Esophagus (tissue), 2 donors: ENCODE results near the gene IRF3. TPM values are rescaled to one million over a fixed set of nuclear protein-coding genes. Genes with fewer than 3 reads are reported as not detected.

Experiments used
- H3K27ac ChIP-seq, 2 donors: one replicate each; pipeline ENCODE4 v1.5.1; 2013; ENCODE audit warnings: low read depth in 2 of 2, mild to moderate bottlenecking in 2 of 2, inconsistent platforms in 1 of 2, low read length in 1 of 2, moderate library complexity in 1 of 2
- H3K27me3 ChIP-seq, 2 donors: one replicate each; pipeline ENCODE4 v1.6.1; 2013; ENCODE audit warnings: low read length in 2 of 2, control low read depth in 1 of 2, mild to moderate bottlenecking in 1 of 2; ENCODE audit not compliant: insufficient read depth in 2 of 2, control insufficient read depth in 1 of 2
- H3K36me3 ChIP-seq, 2 donors: one replicate each; pipeline ENCODE4 v1.6.1; 2013; ENCODE audit warnings: low read length in 1 of 2; ENCODE audit not compliant: control insufficient read depth in 2 of 2, insufficient read depth in 2 of 2
- H3K4me1 ChIP-seq, 2 donors: one replicate each; pipeline ENCODE4 v1.6.1; 2013; ENCODE audit warnings: low read length in 1 of 2; ENCODE audit not compliant: control insufficient read depth in 2 of 2, insufficient read depth in 2 of 2
- H3K4me3 ChIP-seq, 2 donors: one replicate each; pipeline ENCODE4 v1.5.1; 2013; ENCODE audit warnings: low read length in 2 of 2, mild to moderate bottlenecking in 2 of 2, low read depth in 1 of 2, moderate library complexity in 1 of 2
- H3K9me3 ChIP-seq, 2 donors: one replicate each; pipeline ENCODE4 v1.6.1; 2013; ENCODE audit warnings: mild to moderate bottlenecking in 2 of 2, low read depth in 1 of 2, low read length in 1 of 2, moderate library complexity in 1 of 2; ENCODE audit not compliant: control insufficient read depth in 2 of 2, insufficient read depth in 1 of 2
- WGBS, 2 donors: extraction: QIAGEN DNeasy Blood & Tissue Kit; methylation state at CpG; one replicate each; pipeline ENCODE4 v1.1.7; 2013; 5-methylcytosine and 5-hydroxymethylcytosine counted together
- polyA plus RNA-seq, 2 donors: library from polyadenylated mRNA; stranded (reverse); fragments of 200-250 nt; gene quantifications; one replicate each; pipeline ENCODE4 v1.2.3, GENCODE V29; 2013
- donor health status: healthy with polysubstance abuse.
- donor health status: Bipolar disorder and iron deficiency.

IRF3 gene
- polyA plus RNA-seq, 2 donors: 49.2 to 75.0 TPM

- Histone ChIP-seq H3K27ac (peak overlapping the region in 1 of 2 donors; percentile 34), H3K27me3 (no peaks in the 10 kb centered on the region), H3K36me3 (peaks cover 10 to 39% of the 10 kb centered on the region in 2 donors), H3K9me3 (no peaks in the 10 kb centered on the region), H3K4me3 (no peak overlapping the region), H3K4me1 (peaks cover 0 to 5% of the 10 kb centered on the region in 2 donors)
- 68 to 72% methylated on average over 12 of the region's 12 CpGs for WGBS, 2 donors
Measured at GRCh38 chr19:49688531-49689132, 23.0 kb upstream of the IRF3 start.

- Histone ChIP-seq H3K4me3 (no peak overlapping the region), H3K27me3 (no peaks in the 10 kb centered on the region), H3K4me1 (peaks cover 0 to 5% of the 10 kb centered on the region in 2 donors), H3K36me3 (peaks cover 10 to 39% of the 10 kb centered on the region in 2 donors), H3K9me3 (no peaks in the 10 kb centered on the region), H3K27ac (no peak overlapping the region)
- WGBS, 2 donors: 67 to 68% methylated on average over 23 to 26 of the region's 26 CpGs
Measured at GRCh38 chr19:49687566-49688316, 22.1 kb upstream of the IRF3 start.

- peaks cover 10 to 40% of the 10 kb centered on the region in 2 donors for H3K36me3 ChIP-seq
- no peak overlapping the region for H3K27ac ChIP-seq
- no peaks in the 10 kb centered on the region for H3K9me3 ChIP-seq
- WGBS, 2 donors: 68 to 70% methylated on average over 12 of the region's 12 CpGs
- peaks cover 0 to 5% of the 10 kb centered on the region in 2 donors for H3K4me1 ChIP-seq
- H3K27me3 ChIP-seq: no peaks in the 10 kb centered on the region
- no peak overlapping the region for H3K4me3 ChIP-seq
Measured at GRCh38 chr19:49687150-49687549, 21.5 kb upstream of the IRF3 start.

GRCh38 chr19:49686503-49687088 lies 20.9 kb upstream of the IRF3 start:
- Histone ChIP-seq H3K4me1 (peaks cover 0 to 5% of the 10 kb centered on the region in 2 donors), H3K27me3 (no peaks in the 10 kb centered on the region), H3K27ac (no peak overlapping the region), H3K36me3 (peaks cover 14 to 45% of the 10 kb centered on the region in 2 donors), H3K9me3 (no peaks in the 10 kb centered on the region), H3K4me3 (no peak overlapping the region)
- 75 to 89% methylated on average over 27 of the region's 27 CpGs for WGBS, 2 donors

GRCh38 chr19:49685845-49686332 lies 20.2 kb upstream of the IRF3 start:
- Histone ChIP-seq H3K36me3 (peaks cover 14 to 45% of the 10 kb centered on the region in 2 donors), H3K27ac (no peak overlapping the region)

GRCh38 chr19:49684983-49685553 lies 19.4 kb upstream of the IRF3 start:
- peaks cover 14 to 48% of the 10 kb centered on the region in 2 donors for H3K36me3 ChIP-seq
- no peak overlapping the region for H3K4me3 ChIP-seq
- no peaks in the 10 kb centered on the region for H3K27me3 ChIP-seq
- H3K4me1 ChIP-seq: peaks cover 0 to 8% of the 10 kb centered on the region in 2 donors
- no peak overlapping the region for H3K27ac ChIP-seq
- H3K9me3 ChIP-seq: no peaks in the 10 kb centered on the region
- 81 to 83% methylated on average over 13 of the region's 13 CpGs for WGBS, 2 donors

More at GRCh38 chr19:49685845-49686332, 20.2 kb upstream of the IRF3 start:
- WGBS, 2 donors: 70 to 75% methylated on average over 23 of the region's 23 CpGs
- Histone ChIP-seq H3K27me3 (no peaks in the 10 kb centered on the region), H3K4me1 (peaks cover 0 to 3% of the 10 kb centered on the region in 2 donors), H3K9me3 (no peaks in the 10 kb centered on the region), H3K4me3 (no peak overlapping the region)

GRCh38 chr19:49684251-49684982 lies 18.8 kb upstream of the IRF3 start:
- WGBS, 2 donors: 78 to 83% methylated on average over 35 of the region's 35 CpGs
- H3K4me1 ChIP-seq: peaks cover 1 to 9% of the 10 kb centered on the region in 2 donors
- no peaks in the 10 kb centered on the region for H3K9me3 ChIP-seq
- no peaks in the 10 kb centered on the region for H3K27me3 ChIP-seq
- H3K27ac ChIP-seq: no peak overlapping the region
- peaks cover 14 to 48% of the 10 kb centered on the region in 2 donors for H3K36me3 ChIP-seq
- H3K4me3 ChIP-seq: no peak overlapping the region

GRCh38 chr19:49683814-49684250 lies 18.2 kb upstream of the IRF3 start:
- Histone ChIP-seq H3K4me1 (peaks cover 2 to 13% of the 10 kb centered on the region in 2 donors), H3K36me3 (peaks cover 14 to 48% of the 10 kb centered on the region in 2 donors), H3K9me3 (no peaks in the 10 kb centered on the region), H3K4me3 (no peak overlapping the region), H3K27me3 (no peaks in the 10 kb centered on the region), H3K27ac (no peak overlapping the region)
- WGBS, 2 donors: 92 to 94% methylated on average over 18 of the region's 18 CpGs

- WGBS, 2 donors: 88 to 94% methylated on average over 8 of the region's 8 CpGs
- Histone ChIP-seq H3K4me1 (peaks cover 2 to 13% of the 10 kb centered on the region in 2 donors), H3K36me3 (peaks cover 14 to 41% of the 10 kb centered on the region in 2 donors), H3K27me3 (no peaks in the 10 kb centered on the region), H3K27ac (no peak overlapping the region), H3K9me3 (no peaks in the 10 kb centered on the region), H3K4me3 (no peak overlapping the region)
Measured at GRCh38 chr19:49682274-49682673, 16.6 kb upstream of the IRF3 start.
